A673 (cell line): Measurements from ENCODE around the gene ASPDH. TPM values are rescaled to one million over a fixed set of nuclear protein-coding genes. Genes with fewer than 3 reads are reported as not detected.
A peak's percentile ranks its signal among the peaks of the same experiment; 100 is the strongest.

Experiments
- BruUV-seq: library from RNA; stranded (reverse); fragments of 400-500 nt; replicated peaks from 2 replicates; lab custom pipeline; 2021; lab: Mats Ljungman, UMichigan
- CTCF ChIA-PET: fragments of 300-600 bp; sonication (Branson Sonifier 250); formaldehyde crosslinking; loops from one replicate; lab custom pipeline; 2022; ENCODE audit warnings: antibody characterized with exemption; lab: Charles Lee
- POLR2A ChIA-PET: fragments of 300-600 bp; sonication (Branson Sonifier 250); formaldehyde crosslinking; loops from one replicate; lab custom pipeline; 2022; ENCODE audit warnings: antibody characterized with exemption; ENCODE audit not compliant: low non-redundant PET; lab: Charles Lee
- DNase-seq: peaks from one replicate; pipeline ENCODE4 v3.0.0-alpha.2; 2015; ENCODE audit warnings: low spot score
- H3K27ac ChIP-seq: fragments of 200-600 bp; sonication (generic); 2 replicates; pipeline ENCODE4 v1.5.1; 2016; ENCODE audit warnings: mixed run types, low read depth, mild to moderate bottlenecking, mixed read lengths, antibody characterized with exemption, low read length; ENCODE audit not compliant: poor library complexity, severe bottlenecking
- H3K27me3 ChIP-seq: fragments of 200-600 bp; sonication (generic); replicated peaks from 2 replicates; pipeline ENCODE4 v1.6.1; 2017; ENCODE audit warnings: mixed run types, low read depth, mild to moderate bottlenecking, mixed read lengths, antibody characterized with exemption, low read length; ENCODE audit not compliant: insufficient read depth, poor library complexity
- H3K36me3 ChIP-seq: fragments of 200-600 bp; sonication (generic); 2 replicates; pipeline ENCODE4 v1.6.1; 2016; ENCODE audit warnings: mixed run types, mild to moderate bottlenecking, mixed read lengths, antibody characterized with exemption, low read length; ENCODE audit not compliant: insufficient read depth, poor library complexity, severe bottlenecking
- H3K4me1 ChIP-seq: fragments of 200-600 bp; sonication (generic); 2 replicates; pipeline ENCODE4 v1.6.1; 2017; ENCODE audit warnings: mixed run types, mild to moderate bottlenecking, mixed read lengths, antibody characterized with exemption, low read length; ENCODE audit not compliant: insufficient read depth, poor library complexity, severe bottlenecking
- H3K4me3 ChIP-seq: fragments of 200-600 bp; sonication (generic); 2 replicates; pipeline ENCODE4 v1.5.1; 2016; ENCODE audit warnings: low read depth, mixed run types, mild to moderate bottlenecking, mixed read lengths, low read length; ENCODE audit not compliant: poor library complexity, severe bottlenecking
- H3K9me3 ChIP-seq: fragments of 200-600 bp; sonication (generic); 2 replicates; pipeline ENCODE4 v1.6.1; 2016; ENCODE audit warnings: mixed run types, low read depth, mild to moderate bottlenecking, mixed read lengths, antibody characterized with exemption, low read length; ENCODE audit not compliant: poor library complexity, severe bottlenecking
- CTCF ChIP-seq: fragments of 300-800, 200-600 bp; sonication (generic); conservative IDR thresholded peaks from 2 replicates; pipeline ENCODE4 v1.5.1; 2017; ENCODE audit warnings: low read depth, mild to moderate bottlenecking, antibody characterized with exemption, low read length, moderate library complexity, mixed read lengths
- EZH2 ChIP-seq: fragments of 200-600 bp; sonication (generic); IDR thresholded peaks from 2 replicates; pipeline ENCODE4 v1.6.1; 2017; ENCODE audit warnings: borderline replicate concordance, low read depth, mild to moderate bottlenecking, mixed read lengths, antibody characterized with exemption, low read length; ENCODE audit not compliant: poor library complexity, severe bottlenecking
- intact Hi-C: fragments of 100-400 bp; cut with micrococcal nuclease; formaldehyde crosslinking; loops from one replicate; pipeline ENCODE4 v1.10.0; 2022; ENCODE audit not compliant: unreplicated experiment
- total RNA-seq: library from RNA; stranded (reverse); gene quantifications from 2 replicates; pipeline ENCODE4 v1.2.3, GENCODE V29; 2021

The ASPDH gene
- total RNA-seq, 1 experiment from 2014 or later: 0.45 TPM

- TF ChIP-seq EZH2: no peak
- no peak for TF ChIP-seq CTCF
- BruUV-seq: no TSS peak
- DNase-seq: no peak
- H3K27me3 ChIP-seq: no peaks in the 10 kb centered on the region
- ChIA-PET CTCF (no interaction called here), POLR2A (no interaction called here)
- no peak overlapping the region for H3K27ac ChIP-seq
- H3K36me3 ChIP-seq: no peaks in the 10 kb centered on the region
- no peak overlapping the region for H3K4me3 ChIP-seq
- no peaks in the 10 kb centered on the region for H3K4me1 ChIP-seq
- H3K9me3 ChIP-seq: no peaks in the 10 kb centered on the region
- intact Hi-C loops: no loop called here
Observed at GRCh38 chr19:50548191-50549058, 34.7 kb upstream of the ASPDH start.

GRCh38 chr19:50547385-50548190 is 33.9 kb upstream of the ASPDH start:
- no peaks in the 10 kb centered on the region for H3K4me1 ChIP-seq
- TF ChIP-seq CTCF (peak; percentile 28; the same call in 1 of the 2 replicates), EZH2 (no peak)
- H3K27ac ChIP-seq: no peak overlapping the region
- no peaks in the 10 kb centered on the region for H3K9me3 ChIP-seq
- BruUV-seq: no TSS peak
- H3K27me3 ChIP-seq: no peaks in the 10 kb centered on the region
- intact Hi-C loops: no loop called here
- DNase-seq: no peak
- POLR2A ChIA-PET: no interaction called here
- H3K4me3 ChIP-seq: no peak overlapping the region
- CTCF ChIA-PET: no interaction called here
- H3K36me3 ChIP-seq: no peaks in the 10 kb centered on the region

- no peaks in the 10 kb centered on the region for H3K4me1 ChIP-seq
- DNase-seq: no peak
- no peaks in the 10 kb centered on the region for H3K27me3 ChIP-seq
- no peak overlapping the region for H3K27ac ChIP-seq
- H3K36me3 ChIP-seq: no peaks in the 10 kb centered on the region
- BruUV-seq: no TSS peak
- CTCF ChIA-PET: no interaction called here
- no peak overlapping the region for H3K4me3 ChIP-seq
- intact Hi-C loops: no loop called here
- no peaks in the 10 kb centered on the region for H3K9me3 ChIP-seq
- TF ChIP-seq CTCF: no peak
- no peak for TF ChIP-seq EZH2
- POLR2A ChIA-PET: no interaction called here
Observed at GRCh38 chr19:50546527-50547221, 33.0 kb upstream of the ASPDH start.
